ENCODE data around the gene NEU3. TPM values are rescaled to one million over a fixed set of nuclear protein-coding genes. Genes with fewer than 3 reads are reported as not detected.
A peak's percentile ranks its signal among the peaks of the same experiment; 100 is the strongest.
"Not testable (repeated sequence)": the region's sequence is repeated elsewhere in the genome, so short reads cannot be mapped to it uniquely, and the experiment has no call there.

Gene NEU3
- total and polyA plus RNA-seq, 5 donors: 3.6 to 7.2 (median 5.0) TPM

GRCh38 chr11:74984070-74984469, 4.7 kb upstream of the NEU3 start:
- intact Hi-C loops (cut with DNase I): no loop called here
- no peaks in the 10 kb centered on the region for H3K9me3 ChIP-seq (ENCODE audit: control insufficient read depth, low read length)
- no peak for ATAC-seq
- H3K4me3 ChIP-seq (ENCODE audit: low read length): no peak overlapping the region
- WGBS: 92% methylated on average over 3 of the region's 3 CpGs
- no peak for DNase-seq
- no peaks in the 10 kb centered on the region for H3K27me3 ChIP-seq (ENCODE audit: control insufficient read depth, insufficient read depth)
- H3K27ac ChIP-seq (ENCODE audit: low read length): no peak overlapping the region
- H3K4me1 ChIP-seq (ENCODE audit: control insufficient read depth, insufficient read depth, low read length): peaks cover 3% of the 10 kb centered on the region

- 87% methylated on average over 2 of the region's 2 CpGs for WGBS
- Histone ChIP-seq H3K4me3 (ENCODE audit: low read length) (no peak overlapping the region), H3K27ac (ENCODE audit: low read length) (no peak overlapping the region), H3K27me3 (ENCODE audit: control insufficient read depth, insufficient read depth) (no peaks in the 10 kb centered on the region), H3K9me3 (ENCODE audit: control insufficient read depth, low read length) (no peaks in the 10 kb centered on the region), H3K4me1 (ENCODE audit: control insufficient read depth, insufficient read depth, low read length) (peaks cover 3% of the 10 kb centered on the region)
- DNase-seq (no peak), ATAC-seq (no peak)
- intact Hi-C loops (cut with DNase I): no loop called here
These were observed 4.0 kb upstream of the NEU3 start for GRCh38 chr11:74984730-74985129.

- H3K4me1 ChIP-seq (ENCODE audit: control insufficient read depth, insufficient read depth, low read length): no peaks in the 10 kb centered on the region
- H3K9me3 ChIP-seq (ENCODE audit: control insufficient read depth, low read length): no peaks in the 10 kb centered on the region
- no peak for ATAC-seq
- no peak overlapping the region for H3K27ac ChIP-seq (ENCODE audit: low read length)
- intact Hi-C loops (cut with DNase I): no loop called here
- H3K27me3 ChIP-seq (ENCODE audit: control insufficient read depth, insufficient read depth): no peaks in the 10 kb centered on the region
- DNase-seq: no peak
- WGBS: 5% methylated on average over 8 of the region's 8 CpGs
- H3K4me3 ChIP-seq (ENCODE audit: low read length): peak overlapping the region; percentile 82
These were observed 516 bp downstream of the NEU3 start for GRCh38 chr11:74989260-74989638.

- H3K4me3 ChIP-seq (ENCODE audit: low read length); H3K27me3 ChIP-seq (ENCODE audit: control insufficient read depth, insufficient read depth); intact Hi-C loops (cut with DNase I); ATAC-seq; H3K4me1 ChIP-seq (ENCODE audit: control insufficient read depth, insufficient read depth, low read length); H3K27ac ChIP-seq (ENCODE audit: low read length); H3K9me3 ChIP-seq (ENCODE audit: control insufficient read depth, low read length); DNase-seq: not testable (repeated sequence)
- 88% methylated on average over 4 of the region's 4 CpGs for WGBS
These were observed 1.4 kb downstream of the NEU3 start for GRCh38 chr11:74990150-74990549.

DNA sequence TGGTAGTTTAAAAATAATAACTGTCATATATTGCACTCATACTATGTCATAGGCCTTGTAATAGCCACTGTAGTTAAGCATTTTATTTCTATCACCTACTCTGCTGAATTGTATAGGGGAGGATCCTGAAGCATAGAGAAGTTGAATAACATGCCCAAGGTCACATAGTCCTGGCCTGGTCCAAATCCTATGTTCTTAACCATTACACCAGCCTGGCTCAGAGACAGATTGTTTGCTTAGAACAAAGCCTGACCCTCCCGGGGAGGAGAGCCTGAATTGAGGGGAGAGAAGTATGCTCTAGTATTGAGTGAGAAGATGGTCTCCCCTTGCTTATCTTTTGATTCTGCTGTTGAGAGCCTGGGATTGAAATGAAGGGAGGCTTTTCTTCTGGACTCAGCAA, 2.2 kb downstream of the NEU3 start:
- H3K4me1 ChIP-seq (ENCODE audit: control insufficient read depth, insufficient read depth, low read length): no peaks in the 10 kb centered on the region
- no peaks in the 10 kb centered on the region for H3K27me3 ChIP-seq (ENCODE audit: control insufficient read depth, insufficient read depth)
- H3K9me3 ChIP-seq (ENCODE audit: control insufficient read depth, low read length): no peaks in the 10 kb centered on the region
- WGBS: 73% methylated on average over 1 of the region's 1 CpG
- intact Hi-C loops (cut with DNase I): no loop called here
- no peak overlapping the region for H3K27ac ChIP-seq (ENCODE audit: low read length)
- DNase-seq (no peak), ATAC-seq (no peak)
- H3K4me3 ChIP-seq (ENCODE audit: low read length): no peak overlapping the region

- Histone ChIP-seq H3K9me3 (ENCODE audit: control insufficient read depth, low read length) (no peaks in the 10 kb centered on the region), H3K27me3 (ENCODE audit: control insufficient read depth, insufficient read depth) (no peaks in the 10 kb centered on the region), H3K4me3 (ENCODE audit: low read length) (no peak overlapping the region), H3K4me1 (ENCODE audit: control insufficient read depth, insufficient read depth, low read length) (no peaks in the 10 kb centered on the region), H3K27ac (ENCODE audit: low read length) (no peak overlapping the region)
- 95% methylated on average over 5 of the region's 5 CpGs for WGBS
- ATAC-seq: no peak
- intact Hi-C loops (cut with DNase I): no loop called here
- DNase-seq: no peak
These were observed 4.1 kb downstream of the NEU3 start for GRCh38 chr11:74992852-74993251.

DNA sequence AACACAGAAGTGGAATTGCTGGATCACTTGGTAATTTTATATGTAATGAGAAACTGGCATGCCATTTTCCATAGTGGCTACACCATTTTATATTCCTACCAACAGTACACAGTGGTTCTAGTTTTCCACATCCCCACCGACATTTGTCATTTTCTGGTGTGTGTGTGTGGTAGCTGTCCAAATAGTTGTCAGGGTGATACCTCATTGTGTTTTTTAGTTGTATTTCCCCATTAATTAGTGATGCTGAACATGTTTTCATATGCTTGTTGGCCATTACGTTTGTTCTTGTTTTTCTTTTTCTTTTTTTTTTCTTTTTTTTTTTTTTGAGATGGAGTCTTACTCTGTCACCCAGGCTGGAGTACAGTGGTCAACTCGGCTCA, 12.2 kb downstream of the NEU3 start:
- ATAC-seq: no peak
- Histone ChIP-seq H3K4me1 (ENCODE audit: control insufficient read depth, insufficient read depth, low read length) (no peaks in the 10 kb centered on the region), H3K9me3 (ENCODE audit: control insufficient read depth, low read length) (no peaks in the 10 kb centered on the region), H3K27ac (ENCODE audit: low read length) (no peak overlapping the region), H3K4me3 (ENCODE audit: low read length) (no peak overlapping the region), H3K27me3 (ENCODE audit: control insufficient read depth, insufficient read depth) (no peaks in the 10 kb centered on the region)
- WGBS: 92% methylated on average over 3 of the region's 3 CpGs
- DNase-seq: no peak
- intact Hi-C loops (cut with DNase I): no loop called here

DNA sequence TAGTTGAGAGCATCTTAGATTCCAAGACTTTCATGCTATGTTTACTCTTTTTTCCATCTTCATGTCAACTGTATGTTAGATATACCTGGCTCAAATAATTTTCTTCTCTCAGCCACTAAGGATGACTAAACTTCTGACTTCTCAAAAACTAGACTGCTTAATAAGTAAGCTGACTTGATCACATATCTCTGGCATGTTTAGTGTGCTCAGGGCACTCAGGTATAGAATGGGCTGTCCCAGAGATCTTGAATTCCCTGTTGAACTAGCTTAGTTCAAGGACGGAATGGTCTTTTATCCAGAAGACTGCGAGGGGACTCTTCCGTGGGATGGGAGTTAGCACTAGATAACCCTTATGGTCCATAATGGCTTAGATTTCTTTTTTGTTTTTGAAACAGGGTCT, 13.0 kb downstream of the NEU3 start:
- Histone ChIP-seq H3K27me3 (ENCODE audit: control insufficient read depth, insufficient read depth) (no peaks in the 10 kb centered on the region), H3K9me3 (ENCODE audit: control insufficient read depth, low read length) (no peaks in the 10 kb centered on the region), H3K4me1 (ENCODE audit: control insufficient read depth, insufficient read depth, low read length) (no peaks in the 10 kb centered on the region), H3K27ac (ENCODE audit: low read length) (no peak overlapping the region), H3K4me3 (ENCODE audit: low read length) (no peak overlapping the region)
- 88% methylated on average over 3 of the region's 3 CpGs for WGBS
- no peak for DNase-seq
- ATAC-seq: no peak
- intact Hi-C loops (cut with DNase I): no loop called here

- intact Hi-C loops (cut with DNase I): no loop called here
- no peak overlapping the region for H3K27ac ChIP-seq (ENCODE audit: low read length)
- 91% methylated on average over 1 of the region's 1 CpG for WGBS
- H3K9me3 ChIP-seq (ENCODE audit: control insufficient read depth, low read length): no peaks in the 10 kb centered on the region
- DNase-seq (no peak), ATAC-seq (no peak)
- no peaks in the 10 kb centered on the region for H3K27me3 ChIP-seq (ENCODE audit: control insufficient read depth, insufficient read depth)
- no peak overlapping the region for H3K4me3 ChIP-seq (ENCODE audit: low read length)
- no peaks in the 10 kb centered on the region for H3K4me1 ChIP-seq (ENCODE audit: control insufficient read depth, insufficient read depth, low read length)
These were observed 13.8 kb downstream of the NEU3 start for GRCh38 chr11:75002516-75002915.

GRCh38 chr11:75004215-75004614, 15.5 kb downstream of the NEU3 start:
- Histone ChIP-seq H3K4me3 (ENCODE audit: low read length) (no peak overlapping the region), H3K27ac (ENCODE audit: low read length) (no peak overlapping the region), H3K27me3 (ENCODE audit: control insufficient read depth, insufficient read depth) (no peaks in the 10 kb centered on the region), H3K9me3 (ENCODE audit: control insufficient read depth, low read length) (no peaks in the 10 kb centered on the region), H3K4me1 (ENCODE audit: control insufficient read depth, insufficient read depth, low read length) (no peaks in the 10 kb centered on the region)
- ATAC-seq (no peak), DNase-seq (no peak)
- intact Hi-C loops (cut with DNase I): no loop called here
- 84% methylated on average over 1 of the region's 1 CpG for WGBS

- ATAC-seq: no peak
- intact Hi-C loops (cut with DNase I): no loop called here
- Histone ChIP-seq H3K27ac (ENCODE audit: low read length) (no peak overlapping the region), H3K4me1 (ENCODE audit: control insufficient read depth, insufficient read depth, low read length) (no peaks in the 10 kb centered on the region), H3K9me3 (ENCODE audit: control insufficient read depth, low read length) (no peaks in the 10 kb centered on the region), H3K4me3 (ENCODE audit: low read length) (no peak overlapping the region), H3K27me3 (ENCODE audit: control insufficient read depth, insufficient read depth) (no peaks in the 10 kb centered on the region)
- 73% methylated on average over 2 of the region's 2 CpGs for WGBS
- DNase-seq: no peak
These were observed 22.6 kb downstream of the NEU3 start for GRCh38 chr11:75011357-75011756.

- no peaks in the 10 kb centered on the region for H3K9me3 ChIP-seq (ENCODE audit: control insufficient read depth, low read length)
- no peaks in the 10 kb centered on the region for H3K4me1 ChIP-seq (ENCODE audit: control insufficient read depth, insufficient read depth, low read length)
- no peak overlapping the region for H3K27ac ChIP-seq (ENCODE audit: low read length)
- WGBS: 94% methylated on average over 6 of the region's 6 CpGs
- H3K27me3 ChIP-seq (ENCODE audit: control insufficient read depth, insufficient read depth): no peaks in the 10 kb centered on the region
- no peak for ATAC-seq
- intact Hi-C loops (cut with DNase I): no loop called here
- no peak for DNase-seq
- H3K4me3 ChIP-seq (ENCODE audit: low read length): no peak overlapping the region
These were observed 23.1 kb downstream of the NEU3 start for GRCh38 chr11:75011872-75012271.

All from right cardiac atrium (tissue), 5 donors.